ENCODE results near the gene TGM5. TPM values are rescaled to one million over a fixed set of nuclear protein-coding genes. Genes with fewer than 3 reads are reported as not detected.

TGM5 gene
- total RNA-seq, 1 experiment from 2014 or later, result not detected

DNA sequence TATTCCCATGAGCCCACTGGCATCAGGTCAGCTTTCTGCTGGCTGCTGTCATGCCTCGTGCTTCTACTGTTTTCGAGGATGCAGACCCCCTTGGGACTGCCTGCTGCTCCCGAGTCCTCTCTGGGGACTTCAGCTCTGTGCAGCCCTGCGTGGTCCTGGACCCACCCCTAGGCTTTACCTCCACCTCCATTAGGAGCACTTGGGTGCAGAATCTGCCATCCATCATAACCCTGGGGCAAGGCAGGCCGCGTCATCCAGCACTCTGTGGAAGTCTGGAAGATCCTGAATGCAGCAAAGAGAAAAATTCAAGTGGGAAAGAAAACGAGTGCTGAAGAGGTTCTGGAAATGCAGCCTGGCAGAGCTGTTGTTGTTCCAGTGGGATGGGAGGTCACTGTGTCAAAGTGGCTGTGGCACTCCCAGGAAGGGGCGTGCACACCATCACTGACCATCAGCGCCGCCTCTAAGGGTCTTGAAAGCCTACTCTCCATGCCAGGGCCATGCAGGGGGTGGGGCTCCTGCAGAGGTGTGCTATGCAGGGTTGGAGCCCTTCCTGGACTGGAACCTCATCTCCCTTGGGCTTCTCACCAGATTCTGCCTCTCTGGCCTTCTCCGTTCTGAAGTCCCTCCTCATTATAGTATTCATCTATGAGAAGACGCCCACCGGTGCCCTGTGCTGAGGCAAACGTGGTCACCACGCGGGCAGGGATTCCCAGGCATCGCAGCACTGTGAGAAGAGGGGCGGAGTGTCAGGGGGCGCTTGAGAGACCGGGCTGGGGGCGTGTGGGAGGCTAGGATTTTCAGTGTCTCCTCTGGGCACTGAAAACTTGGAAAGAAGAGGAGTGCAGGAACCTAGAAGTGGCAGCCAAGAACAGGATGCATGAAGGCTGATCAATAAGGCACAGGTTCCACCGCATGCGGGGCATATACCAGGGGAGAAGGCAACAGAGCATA, 58.4 kb downstream of the TGM5 start:
- intact Hi-C loops (cut with micrococcal nuclease), result no loop called here
- DNase-seq (ENCODE audit: low read depth, low spot score) (no peak), ATAC-seq (no peak)
- TF ChIP-seq JUND (IDR thresholded peaks at IDR 0.05) (no peak), MAX (IDR thresholded peaks at IDR 0.05) (no peak), EZH2phosphoT487 (IDR thresholded peaks at IDR 0.05; ENCODE audit: borderline replicate concordance) (no peak), RAD21 (IDR thresholded peaks at IDR 0.05; ENCODE audit: low read depth) (no peak), SP1 (IDR thresholded peaks at IDR 0.05; ENCODE audit: low read depth) (no peak), ATF3 (IDR thresholded peaks at IDR 0.05) (no peak), SIN3A (IDR thresholded peaks at IDR 0.05; ENCODE audit: low read depth) (no peak), YY1 (IDR thresholded peaks at IDR 0.05; ENCODE audit: extremely low read depth, insufficient replicate concordance, low read depth, low read length) (no peak), POLR2AphosphoS5 (IDR thresholded peaks at IDR 0.05; ENCODE audit: low read depth, low read length) (no peak), EZH2 (IDR thresholded peaks at IDR 0.05) (no peak), EGR1 (IDR thresholded peaks at IDR 0.05; ENCODE audit: low read depth) (no peak), REST (IDR thresholded peaks at IDR 0.05; ENCODE audit: low read depth) (no peak), CBX3 (IDR thresholded peaks at IDR 0.05; ENCODE audit: low read depth) (no peak), POLR2A (IDR thresholded peaks at IDR 0.05; ENCODE audit: borderline replicate concordance, extremely low read depth, insufficient read depth, insufficient read length) (no peak), TCF7L2 (IDR thresholded peaks at IDR 0.05; ENCODE audit: borderline replicate concordance, extremely low read depth, insufficient read depth, insufficient read length) (no peak), ZBTB33 (IDR thresholded peaks at IDR 0.05; ENCODE audit: extremely low read depth, insufficient replicate concordance, low read length) (no peak), CEBPB (IDR thresholded peaks at IDR 0.05; ENCODE audit: low read depth) (no peak)
- TF ChIP-seq, protein P1, sequence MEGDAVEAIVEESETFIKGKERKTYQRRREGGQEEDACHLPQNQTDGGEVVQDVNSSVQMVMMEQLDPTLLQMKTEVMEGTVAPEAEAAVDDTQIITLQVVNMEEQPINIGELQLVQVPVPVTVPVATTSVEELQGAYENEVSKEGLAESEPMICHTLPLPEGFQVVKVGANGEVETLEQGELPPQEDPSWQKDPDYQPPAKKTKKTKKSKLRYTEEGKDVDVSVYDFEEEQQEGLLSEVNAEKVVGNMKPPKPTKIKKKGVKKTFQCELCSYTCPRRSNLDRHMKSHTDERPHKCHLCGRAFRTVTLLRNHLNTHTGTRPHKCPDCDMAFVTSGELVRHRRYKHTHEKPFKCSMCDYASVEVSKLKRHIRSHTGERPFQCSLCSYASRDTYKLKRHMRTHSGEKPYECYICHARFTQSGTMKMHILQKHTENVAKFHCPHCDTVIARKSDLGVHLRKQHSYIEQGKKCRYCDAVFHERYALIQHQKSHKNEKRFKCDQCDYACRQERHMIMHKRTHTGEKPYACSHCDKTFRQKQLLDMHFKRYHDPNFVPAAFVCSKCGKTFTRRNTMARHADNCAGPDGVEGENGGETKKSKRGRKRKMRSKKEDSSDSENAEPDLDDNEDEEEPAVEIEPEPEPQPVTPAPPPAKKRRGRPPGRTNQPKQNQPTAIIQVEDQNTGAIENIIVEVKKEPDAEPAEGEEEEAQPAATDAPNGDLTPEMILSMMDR (IDR thresholded peaks at IDR 0.05 in 2 of 3, conservative IDR thresholded peaks at IDR 0.05 in 1 of 3; ENCODE audit: borderline replicate concordance in 1 of 3, insufficient read depth in 1 of 3, low read depth in 2 of 3, low read length in 2 of 3), result no peak
- H3K36me3 ChIP-seq (ENCODE audit: control insufficient read depth in 1 of 2, insufficient read depth in 2 of 2, low read length in 2 of 2), result no peaks in the 10 kb centered on the region
- H3K9me2 ChIP-seq (ENCODE audit: insufficient read depth), result no peaks in the 10 kb centered on the region
- no peak overlapping the region for H3K4me3 ChIP-seq (replicated peaks in 1 of 2; ENCODE audit: low read depth in 1 of 2, low read length in 2 of 2)
- no TSS peak for BruUV-seq (replicated peaks)
- H3K79me2 ChIP-seq (ENCODE audit: insufficient read depth, low read length), result no peaks in the 10 kb centered on the region
- H2AFZ ChIP-seq (ENCODE audit: low read depth, low read length, poor library complexity, severe bottlenecking), result no peak overlapping the region
- no peak overlapping the region for H3K27ac ChIP-seq (ENCODE audit: low read depth, low read length)
- ChIA-PET RAD21 (ENCODE audit: low non-redundant PET in 1 of 2, low total read pairs in 2 of 2, uncharacterized antibody in 2 of 2, unreplicated experiment in 2 of 2) (no interaction called here), POLR2A (no interaction called here), CTCF (interaction anchor here (0.8 to 1.7 kb wide), 2 partner anchors 17 to 77 kb away, joined by 3 read pairs; no protein-coding TSS in a partner anchor)
- H3K9ac ChIP-seq (ENCODE audit: low read length), result no peak overlapping the region
- no peaks in the 10 kb centered on the region for H4K20me1 ChIP-seq (ENCODE audit: insufficient read depth)
- no peaks in the 10 kb centered on the region for H3K9me3 ChIP-seq (ENCODE audit: control insufficient read depth in 1 of 2, insufficient read depth in 1 of 2, low read depth in 1 of 2, low read length in 2 of 2)
- H3K4me2 ChIP-seq (ENCODE audit: low read length), result no peak overlapping the region
- H3K4me1 ChIP-seq (ENCODE audit: control insufficient read depth in 1 of 2, insufficient read depth in 2 of 2, low read length in 2 of 2), result peaks cover 0 to 4% of the 10 kb centered on the region in 2 experiments; a peak in 1 of 4 replicates
- no peaks in the 10 kb centered on the region for H3K27me3 ChIP-seq (ENCODE audit: insufficient read depth, low read length)
